Astrocyte (in vitro differentiated cells and primary cell): ENCODE measurements around the gene METTL26.

Source experiments
- EZH2 ChIP-seq: IDR thresholded peaks from 2 replicates; pipeline ENCODE4 v1.6.1; 2012; ENCODE audit warnings: mild to moderate bottlenecking, low read length, inconsistent platforms; ENCODE audit not compliant: insufficient read depth
- TF ChIP-seq, protein P1 (sequence below): IDR thresholded peaks from 2 replicates; pipeline ENCODE4 v1.5.1; 2011; ENCODE audit warnings: low read depth, mild to moderate bottlenecking, inconsistent platforms, low read length, moderate library complexity; ENCODE audit not compliant: insufficient read depth

DNA sequence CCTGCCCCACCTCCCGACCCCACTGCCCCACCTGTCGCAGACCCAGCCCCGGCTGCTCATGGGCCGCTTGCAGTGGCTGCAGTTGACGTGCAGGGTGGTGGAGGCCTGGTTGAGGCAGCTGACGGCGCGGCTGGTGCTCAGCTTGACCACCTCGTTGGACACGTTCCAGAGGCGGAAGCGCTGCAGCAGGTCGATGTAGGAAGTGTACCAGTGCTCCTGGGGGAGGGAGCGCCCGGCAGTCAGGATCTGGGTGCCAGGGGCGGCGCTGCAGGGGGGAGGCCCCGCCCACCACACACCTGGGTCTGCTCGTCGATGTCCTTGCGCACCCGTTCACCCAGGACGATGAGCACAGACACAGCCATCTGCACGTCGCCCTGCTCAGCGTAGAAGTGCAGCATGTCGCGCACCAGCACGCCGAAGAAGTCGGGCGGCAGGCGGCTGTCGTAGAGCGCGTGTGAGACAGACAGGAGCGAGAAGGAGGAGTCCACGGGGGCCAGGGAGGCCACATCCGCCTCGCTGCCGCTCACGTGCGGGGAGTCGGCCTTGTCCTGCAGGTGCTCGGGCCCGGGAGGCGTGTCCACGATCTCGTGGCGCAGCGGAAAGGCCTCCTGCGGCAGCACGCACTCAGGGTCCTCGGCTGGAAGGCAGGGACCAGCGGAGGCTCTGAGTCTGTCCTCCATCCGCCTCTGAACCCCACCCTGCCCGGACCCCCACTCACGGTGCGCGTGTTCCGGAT is 49.0 kb upstream of the METTL26 start:
- TF ChIP-seq, protein P1, sequence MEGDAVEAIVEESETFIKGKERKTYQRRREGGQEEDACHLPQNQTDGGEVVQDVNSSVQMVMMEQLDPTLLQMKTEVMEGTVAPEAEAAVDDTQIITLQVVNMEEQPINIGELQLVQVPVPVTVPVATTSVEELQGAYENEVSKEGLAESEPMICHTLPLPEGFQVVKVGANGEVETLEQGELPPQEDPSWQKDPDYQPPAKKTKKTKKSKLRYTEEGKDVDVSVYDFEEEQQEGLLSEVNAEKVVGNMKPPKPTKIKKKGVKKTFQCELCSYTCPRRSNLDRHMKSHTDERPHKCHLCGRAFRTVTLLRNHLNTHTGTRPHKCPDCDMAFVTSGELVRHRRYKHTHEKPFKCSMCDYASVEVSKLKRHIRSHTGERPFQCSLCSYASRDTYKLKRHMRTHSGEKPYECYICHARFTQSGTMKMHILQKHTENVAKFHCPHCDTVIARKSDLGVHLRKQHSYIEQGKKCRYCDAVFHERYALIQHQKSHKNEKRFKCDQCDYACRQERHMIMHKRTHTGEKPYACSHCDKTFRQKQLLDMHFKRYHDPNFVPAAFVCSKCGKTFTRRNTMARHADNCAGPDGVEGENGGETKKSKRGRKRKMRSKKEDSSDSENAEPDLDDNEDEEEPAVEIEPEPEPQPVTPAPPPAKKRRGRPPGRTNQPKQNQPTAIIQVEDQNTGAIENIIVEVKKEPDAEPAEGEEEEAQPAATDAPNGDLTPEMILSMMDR = no peak
- TF ChIP-seq EZH2 = no peak
